ENCODE measurements around the gene C1orf141.
"Not testable (repeated sequence)": the region's sequence is repeated elsewhere in the genome, so short reads cannot be mapped to it uniquely, and the experiment has no call there.

Gene C1orf141

GRCh38 chr1:67134695-67135094 is at the start of gene C1orf141:
C1orf141 (minus strand) TSS chr1:67134970; CDS start chr1:67127240, 7,730 bp downstream.
- DNase-seq, result peak; percentile 35

- DNase-seq, result peak; percentile 41
These were observed 40.8 kb upstream of the C1orf141 start for GRCh38 chr1:67175530-67176087.

GRCh38 chr1:67174716-67175284 is 40.0 kb upstream of the C1orf141 start:
- peak; percentile 44 for DNase-seq

GRCh38 chr1:67173988-67174387 is 39.2 kb upstream of the C1orf141 start:
- no peak for DNase-seq

- DNase-seq, result no peak
These were observed 37.2 kb upstream of the C1orf141 start for GRCh38 chr1:67171978-67172377.

- DNase-seq, result no peak
These were observed 36.8 kb upstream of the C1orf141 start for GRCh38 chr1:67171574-67171955.

GRCh38 chr1:67170751-67171573 is 36.2 kb upstream of the C1orf141 start:
- no peak for DNase-seq

GRCh38 chr1:67169932-67170331 is 35.2 kb upstream of the C1orf141 start:
- DNase-seq, result no peak

GRCh38 chr1:67169496-67169895 is 34.7 kb upstream of the C1orf141 start:
- DNase-seq, result no peak

- DNase-seq, result peak; percentile 65
These were observed 31.4 kb upstream of the C1orf141 start, which contains the start of gene IL23R for GRCh38 chr1:67166196-67166595. IL23R (plus strand) TSS chr1:67166454; CDS start chr1:67168121, 1,667 bp downstream.

- DNase-seq, result no peak
These were observed 30.8 kb upstream of the C1orf141 start for GRCh38 chr1:67165468-67166041.

- DNase-seq, result peak; percentile 68
These were observed 28.2 kb upstream of the C1orf141 start for GRCh38 chr1:67162954-67163353.

- peak; percentile 56 for DNase-seq
These were observed 24.5 kb upstream of the C1orf141 start for GRCh38 chr1:67159233-67159632.

- DNase-seq, result no peak
These were observed 23.6 kb upstream of the C1orf141 start for GRCh38 chr1:67158401-67158800.

- no peak for DNase-seq
These were observed 16.2 kb upstream of the C1orf141 start for GRCh38 chr1:67150931-67151330.

GRCh38 chr1:67149179-67149770 is 14.5 kb upstream of the C1orf141 start:
- peak; percentile 72 for DNase-seq

- DNase-seq, result no peak
These were observed 13.9 kb upstream of the C1orf141 start for GRCh38 chr1:67148516-67149178.

- not testable (repeated sequence) for DNase-seq
These were observed 13.2 kb upstream of the C1orf141 start for GRCh38 chr1:67147973-67148372.

GRCh38 chr1:67146539-67146938 is 11.8 kb upstream of the C1orf141 start:
- no peak for DNase-seq

GRCh38 chr1:67146101-67146500 is 11.3 kb upstream of the C1orf141 start:
- no peak for DNase-seq

- DNase-seq, result peak; percentile 38
These were observed 9.9 kb upstream of the C1orf141 start for GRCh38 chr1:67144696-67145095.

- DNase-seq, result no peak
These were observed 9.2 kb upstream of the C1orf141 start for GRCh38 chr1:67143966-67144365.

- no peak for DNase-seq
These were observed 8.2 kb upstream of the C1orf141 start for GRCh38 chr1:67142931-67143330.
